SH-SY5Y (cell line): ENCODE measurements around the gene GPR82.

Experiments
- GATA2 ChIP-seq: IDR thresholded peaks from 2 replicates; pipeline ENCODE4 v1.6.1; 2011; ENCODE audit warnings: mild to moderate bottlenecking, low read depth, low read length
- GATA3 ChIP-seq: IDR thresholded peaks from 2 replicates; pipeline ENCODE4 v1.6.1; 2011; ENCODE audit warnings: low read depth, mild to moderate bottlenecking, low read length, moderate library complexity

DNA sequence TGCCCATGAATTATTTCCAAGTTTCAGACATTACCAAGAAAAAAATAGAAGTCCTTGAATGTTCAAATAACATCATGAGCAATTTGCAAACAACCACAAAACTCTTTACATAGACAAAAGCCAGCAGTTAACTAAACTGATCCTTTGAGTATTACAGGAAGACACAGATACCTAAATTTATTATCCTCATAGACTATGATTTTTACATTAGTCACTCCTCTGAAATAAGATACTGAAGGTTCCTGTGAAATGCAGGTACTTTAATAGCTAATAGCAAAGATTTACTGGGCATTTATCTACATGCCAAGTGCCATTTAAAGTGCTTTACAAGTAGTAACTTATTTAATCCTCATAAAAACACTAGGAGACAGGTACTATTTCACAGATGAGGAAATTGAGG is 37.7 kb downstream of the GPR82 start:
- TF ChIP-seq GATA3 (no peak), GATA2 (no peak)
